ENCODE data around the gene TRIM40. TPM values are rescaled to one million over a fixed set of nuclear protein-coding genes. Genes with fewer than 3 reads are reported as not detected.

TRIM40 gene
- total RNA-seq, 1 donor from 2014 or later: not detected

- Mint-ChIP-seq H3K4me1 (ENCODE audit: low read depth) (no peaks in the 10 kb centered on the region), H3K9me3 (ENCODE audit: low read depth) (no peaks in the 10 kb centered on the region)
- DNase-seq (ENCODE audit: low spot score): no peak
Measured at GRCh38 chr6:30192076-30192475, 56.1 kb downstream of the TRIM40 start.

GRCh38 chr6:30194797-30195690 lies 59.1 kb downstream of the TRIM40 start:
- no peaks in the 10 kb centered on the region for H3K4me1 Mint-ChIP-seq (ENCODE audit: low read depth)
- TF ChIP-seq CTCF (IDR thresholded peaks at IDR 0.05): no peak
- H3K27me3 Mint-ChIP-seq (ENCODE audit: low read depth): no peaks in the 10 kb centered on the region
- H3K4me3 Mint-ChIP-seq (ENCODE audit: unreplicated experiment): no peak overlapping the region
- no peaks in the 10 kb centered on the region for H3K9me3 Mint-ChIP-seq (ENCODE audit: low read depth)
- H3K27ac Mint-ChIP-seq (ENCODE audit: unreplicated experiment): no peak overlapping the region
- peaks cover 42% of the 10 kb centered on the region for H3K36me3 Mint-ChIP-seq (ENCODE audit: low read depth)
- DNase-seq (ENCODE audit: low spot score): no peak

More at GRCh38 chr6:30192076-30192475, 56.1 kb downstream of the TRIM40 start:
- Mint-ChIP-seq H3K27me3 (ENCODE audit: low read depth) (no peaks in the 10 kb centered on the region), H3K4me3 (ENCODE audit: unreplicated experiment) (no peak overlapping the region), H3K27ac (ENCODE audit: unreplicated experiment) (no peak overlapping the region), H3K36me3 (ENCODE audit: low read depth) (peaks cover 46% of the 10 kb centered on the region)
- no peak for TF ChIP-seq CTCF (IDR thresholded peaks at IDR 0.05)

GRCh38 chr6:30195951-30196350 lies 60.0 kb downstream of the TRIM40 start:
- no peaks in the 10 kb centered on the region for H3K27me3 Mint-ChIP-seq (ENCODE audit: low read depth)
- no peaks in the 10 kb centered on the region for H3K4me1 Mint-ChIP-seq (ENCODE audit: low read depth)
- DNase-seq (ENCODE audit: low spot score): no peak
- H3K36me3 Mint-ChIP-seq (ENCODE audit: low read depth): peaks cover 38% of the 10 kb centered on the region
- H3K27ac Mint-ChIP-seq (ENCODE audit: unreplicated experiment): no peak overlapping the region
- no peaks in the 10 kb centered on the region for H3K9me3 Mint-ChIP-seq (ENCODE audit: low read depth)
- TF ChIP-seq CTCF (IDR thresholded peaks at IDR 0.05): no peak
- H3K4me3 Mint-ChIP-seq (ENCODE audit: unreplicated experiment): no peak overlapping the region

GRCh38 chr6:30196376-30196775 lies 60.4 kb downstream of the TRIM40 start:
- Mint-ChIP-seq H3K9me3 (ENCODE audit: low read depth) (no peaks in the 10 kb centered on the region), H3K27me3 (ENCODE audit: low read depth) (no peaks in the 10 kb centered on the region), H3K27ac (ENCODE audit: unreplicated experiment) (no peak overlapping the region), H3K36me3 (ENCODE audit: low read depth) (peaks cover 34% of the 10 kb centered on the region), H3K4me3 (ENCODE audit: unreplicated experiment) (no peak overlapping the region), H3K4me1 (ENCODE audit: low read depth) (no peaks in the 10 kb centered on the region)
- DNase-seq (ENCODE audit: low spot score): no peak
- TF ChIP-seq CTCF (IDR thresholded peaks at IDR 0.05): no peak

Other genes with a start within 250 kb of the TRIM40 start
- 110 to 191 TPM (median 187 TPM) in 3 replicates for gene HLA-A, start 193.6 kb upstream of the TRIM40 start, total RNA-seq
- gene POLR1H, start 74.9 kb upstream of the TRIM40 start, total RNA-seq: 15.2 to 18.2 TPM (median 15.5 TPM) in 3 replicates
- 45.0 to 49.7 TPM (median 47.1 TPM) in 3 replicates for gene PPP1R11, start 68.9 kb upstream of the TRIM40 start, total RNA-seq
- not detected in 3 replicates for gene RNF39, start 60.4 kb upstream of the TRIM40 start, total RNA-seq
- gene TRIM31, start 23.1 kb upstream of the TRIM40 start, total RNA-seq: not detected in 3 replicates
- gene TRIM10, start 25.1 kb downstream of the TRIM40 start, total RNA-seq: not detected in 3 replicates
- gene TRIM15, start 27.4 kb downstream of the TRIM40 start, total RNA-seq: not detected in 3 replicates
- 36.1 to 37.6 TPM (median 36.7 TPM) in 3 replicates for gene TRIM26, start 77.3 kb downstream of the TRIM40 start, total RNA-seq
- gene TRIM39, start 190.8 kb downstream of the TRIM40 start, total RNA-seq: 12.5 to 14.8 TPM (median 13.7 TPM) in 3 replicates
- 38.4 to 41.8 TPM (median 39.7 TPM) in 3 replicates for gene RPP21, start 209.0 kb downstream of the TRIM40 start, total RNA-seq